ENCODE results near the gene TTC28. TPM values are rescaled to one million over a fixed set of nuclear protein-coding genes. Genes with fewer than 3 reads are reported as not detected.

The TTC28 gene
- total RNA-seq, 4 donors from 2014 or later = 35.6 to 42.6 (median 36.9) TPM

- Histone ChIP-seq H3K9me3 (no peaks in the 10 kb centered on the region), H3K36me3 (no peaks in the 10 kb centered on the region), H3K27ac (replicated peaks in 1 of 4) (no peak overlapping the region), H3K4me1 (peaks cover 0 to 30% (median 11%) of the 10 kb centered on the region in 4 donors), H3K4me3 (no peak overlapping the region), H3K27me3 (no peaks in the 10 kb centered on the region)
- TF ChIP-seq, protein P1, sequence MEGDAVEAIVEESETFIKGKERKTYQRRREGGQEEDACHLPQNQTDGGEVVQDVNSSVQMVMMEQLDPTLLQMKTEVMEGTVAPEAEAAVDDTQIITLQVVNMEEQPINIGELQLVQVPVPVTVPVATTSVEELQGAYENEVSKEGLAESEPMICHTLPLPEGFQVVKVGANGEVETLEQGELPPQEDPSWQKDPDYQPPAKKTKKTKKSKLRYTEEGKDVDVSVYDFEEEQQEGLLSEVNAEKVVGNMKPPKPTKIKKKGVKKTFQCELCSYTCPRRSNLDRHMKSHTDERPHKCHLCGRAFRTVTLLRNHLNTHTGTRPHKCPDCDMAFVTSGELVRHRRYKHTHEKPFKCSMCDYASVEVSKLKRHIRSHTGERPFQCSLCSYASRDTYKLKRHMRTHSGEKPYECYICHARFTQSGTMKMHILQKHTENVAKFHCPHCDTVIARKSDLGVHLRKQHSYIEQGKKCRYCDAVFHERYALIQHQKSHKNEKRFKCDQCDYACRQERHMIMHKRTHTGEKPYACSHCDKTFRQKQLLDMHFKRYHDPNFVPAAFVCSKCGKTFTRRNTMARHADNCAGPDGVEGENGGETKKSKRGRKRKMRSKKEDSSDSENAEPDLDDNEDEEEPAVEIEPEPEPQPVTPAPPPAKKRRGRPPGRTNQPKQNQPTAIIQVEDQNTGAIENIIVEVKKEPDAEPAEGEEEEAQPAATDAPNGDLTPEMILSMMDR (IDR thresholded peaks at IDR 0.05) = no peak
- no peak for TF ChIP-seq POLR2AphosphoS5 (IDR thresholded peaks at IDR 0.05)
- no peak for DNase-seq (ENCODE audit: extremely low spot score)
- intact Hi-C loops (cut with DNase I) = no loop called here
- WGBS = 59% methylated on average over 3 of the region's 3 CpGs
Observed at GRCh38 chr22:28329186-28330073, 350.2 kb downstream of the TTC28 start.

DNA sequence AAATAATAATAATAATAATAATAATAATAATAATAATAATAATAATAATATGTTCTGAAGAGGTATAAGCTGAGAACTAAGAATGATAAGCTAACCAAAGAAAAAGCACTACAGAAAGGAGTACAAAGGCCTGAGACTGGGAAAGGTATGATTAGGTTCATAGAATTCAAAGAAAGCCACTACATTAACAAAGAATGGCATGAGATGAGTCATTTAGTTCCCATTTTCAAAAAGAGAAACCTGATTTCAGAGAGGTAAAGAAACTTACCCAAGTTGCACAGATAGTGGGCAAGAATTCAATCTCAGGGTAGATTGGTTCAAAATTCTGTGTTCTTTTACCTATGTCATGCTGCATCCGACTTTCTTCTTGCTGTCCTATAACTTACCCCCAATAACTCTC, 350.9 kb downstream of the TTC28 start:
- H3K27me3 ChIP-seq = no peaks in the 10 kb centered on the region
- WGBS = 93% methylated on average over 1 of the region's 1 CpG
- no peak overlapping the region for H3K27ac ChIP-seq (replicated peaks in 1 of 4)

GRCh38 chr22:28316014-28316413, 363.6 kb downstream of the TTC28 start:
- TF ChIP-seq, protein P1 (IDR thresholded peaks at IDR 0.05) = no peak
- TF ChIP-seq EP300 (IDR thresholded peaks at IDR 0.05) (no peak), POLR2A (IDR thresholded peaks at IDR 0.05; ENCODE audit: low read depth) (no peak), POLR2AphosphoS5 (IDR thresholded peaks at IDR 0.05) (no peak)
- Histone ChIP-seq H3K9me3 (no peaks in the 10 kb centered on the region), H3K4me1 (peaks cover 0 to 12% (median 5%) of the 10 kb centered on the region in 4 donors), H3K4me3 (no peak overlapping the region), H3K36me3 (no peaks in the 10 kb centered on the region), H3K27me3 (no peaks in the 10 kb centered on the region), H3K27ac (replicated peaks in 1 of 4) (no peak overlapping the region)
- 94% methylated on average over 4 of the region's 4 CpGs for WGBS
- intact Hi-C loops (cut with DNase I) = no loop called here
- no peak for DNase-seq (ENCODE audit: extremely low spot score)

More for the DNA sequence above, 350.9 kb downstream of the TTC28 start:
- Histone ChIP-seq H3K9me3 (no peaks in the 10 kb centered on the region), H3K4me1 (peaks cover 0 to 30% (median 11%) of the 10 kb centered on the region in 4 donors), H3K36me3 (no peaks in the 10 kb centered on the region), H3K4me3 (no peak overlapping the region)
- TF ChIP-seq, protein P1 (IDR thresholded peaks at IDR 0.05) = no peak
- TF ChIP-seq POLR2A (IDR thresholded peaks at IDR 0.05; ENCODE audit: low read depth) (no peak), EP300 (IDR thresholded peaks at IDR 0.05) (no peak), POLR2AphosphoS5 (IDR thresholded peaks at IDR 0.05) (no peak)
- DNase-seq (ENCODE audit: extremely low spot score) = no peak
- intact Hi-C loops (cut with DNase I) = no loop called here

DNA sequence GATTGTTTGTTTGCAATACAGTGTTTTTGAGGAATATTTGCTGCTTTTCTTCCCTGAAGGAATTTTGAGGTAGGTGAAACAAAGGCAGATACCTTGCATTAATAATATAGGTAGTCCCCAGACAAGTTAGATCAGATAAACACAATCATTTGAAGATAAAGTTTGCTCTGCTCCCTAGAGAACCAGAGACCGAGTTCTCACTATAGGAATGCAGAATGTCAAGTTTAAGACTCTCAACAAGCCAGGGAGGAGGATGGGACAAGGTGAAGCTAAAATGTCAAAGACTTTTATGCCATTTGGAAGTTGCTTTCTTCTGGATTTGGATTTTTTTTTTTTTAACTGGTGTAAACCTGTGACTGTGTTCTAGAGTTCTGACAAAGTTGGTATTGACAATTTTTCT, 364.7 kb downstream of the TTC28 start:
- Histone ChIP-seq H3K4me1 (peaks cover 0 to 2% (median 0%) of the 10 kb centered on the region in 4 donors), H3K36me3 (no peaks in the 10 kb centered on the region), H3K4me3 (no peak overlapping the region), H3K27me3 (no peaks in the 10 kb centered on the region), H3K27ac (replicated peaks in 1 of 4) (no peak overlapping the region), H3K9me3 (no peaks in the 10 kb centered on the region)
- no peak for DNase-seq (ENCODE audit: extremely low spot score)
- intact Hi-C loops (cut with DNase I) = no loop called here
- 96% methylated on average over 1 of the region's 1 CpG for WGBS
- TF ChIP-seq POLR2AphosphoS5 (IDR thresholded peaks at IDR 0.05) = no peak
- no peak for TF ChIP-seq POLR2A (IDR thresholded peaks at IDR 0.05; ENCODE audit: low read depth)
- TF ChIP-seq, protein P1 (IDR thresholded peaks at IDR 0.05) = no peak
- TF ChIP-seq EP300 (IDR thresholded peaks at IDR 0.05) = no peak

All from esophagus muscularis mucosa (tissue), 4 donors.